ENCODE data around the gene ZBED4. TPM values are rescaled to one million over a fixed set of nuclear protein-coding genes. Genes with fewer than 3 reads are reported as not detected.

The ZBED4 gene
- total RNA-seq, 1 donor from 2014 or later: 36.5 TPM

GRCh38 chr22:49866646-49867045 is 13.0 kb downstream of the ZBED4 start:
- H3K27me3 Mint-ChIP-seq: no peaks in the 10 kb centered on the region
- H3K4me1 Mint-ChIP-seq (ENCODE audit: low read depth): peaks cover 2% of the 10 kb centered on the region
- H3K4me3 Mint-ChIP-seq (ENCODE audit: low read depth): no peak overlapping the region
- H3K36me3 Mint-ChIP-seq (ENCODE audit: insufficient read depth): peaks cover 63% of the 10 kb centered on the region
- H3K9me3 Mint-ChIP-seq (ENCODE audit: low read depth): peaks cover 41% of the 10 kb centered on the region
- no peak overlapping the region for H3K27ac Mint-ChIP-seq
- DNase-seq (ENCODE audit: low spot score, unreplicated experiment): no peak
- TF ChIP-seq, protein P1, sequence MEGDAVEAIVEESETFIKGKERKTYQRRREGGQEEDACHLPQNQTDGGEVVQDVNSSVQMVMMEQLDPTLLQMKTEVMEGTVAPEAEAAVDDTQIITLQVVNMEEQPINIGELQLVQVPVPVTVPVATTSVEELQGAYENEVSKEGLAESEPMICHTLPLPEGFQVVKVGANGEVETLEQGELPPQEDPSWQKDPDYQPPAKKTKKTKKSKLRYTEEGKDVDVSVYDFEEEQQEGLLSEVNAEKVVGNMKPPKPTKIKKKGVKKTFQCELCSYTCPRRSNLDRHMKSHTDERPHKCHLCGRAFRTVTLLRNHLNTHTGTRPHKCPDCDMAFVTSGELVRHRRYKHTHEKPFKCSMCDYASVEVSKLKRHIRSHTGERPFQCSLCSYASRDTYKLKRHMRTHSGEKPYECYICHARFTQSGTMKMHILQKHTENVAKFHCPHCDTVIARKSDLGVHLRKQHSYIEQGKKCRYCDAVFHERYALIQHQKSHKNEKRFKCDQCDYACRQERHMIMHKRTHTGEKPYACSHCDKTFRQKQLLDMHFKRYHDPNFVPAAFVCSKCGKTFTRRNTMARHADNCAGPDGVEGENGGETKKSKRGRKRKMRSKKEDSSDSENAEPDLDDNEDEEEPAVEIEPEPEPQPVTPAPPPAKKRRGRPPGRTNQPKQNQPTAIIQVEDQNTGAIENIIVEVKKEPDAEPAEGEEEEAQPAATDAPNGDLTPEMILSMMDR (IDR thresholded peaks at IDR 0.05; ENCODE audit: unreplicated experiment): no peak

- TF ChIP-seq, protein P1 (IDR thresholded peaks at IDR 0.05; ENCODE audit: unreplicated experiment): no peak
- Mint-ChIP-seq H3K4me3 (ENCODE audit: low read depth) (no peak overlapping the region), H3K9me3 (ENCODE audit: low read depth) (peaks cover 41% of the 10 kb centered on the region), H3K27ac (no peak overlapping the region), H3K36me3 (ENCODE audit: insufficient read depth) (peaks cover 63% of the 10 kb centered on the region), H3K4me1 (ENCODE audit: low read depth) (no peaks in the 10 kb centered on the region), H3K27me3 (no peaks in the 10 kb centered on the region)
- DNase-seq (ENCODE audit: low spot score, unreplicated experiment): no peak
Observed at GRCh38 chr22:49867303-49868265, 13.9 kb downstream of the ZBED4 start.

DNA sequence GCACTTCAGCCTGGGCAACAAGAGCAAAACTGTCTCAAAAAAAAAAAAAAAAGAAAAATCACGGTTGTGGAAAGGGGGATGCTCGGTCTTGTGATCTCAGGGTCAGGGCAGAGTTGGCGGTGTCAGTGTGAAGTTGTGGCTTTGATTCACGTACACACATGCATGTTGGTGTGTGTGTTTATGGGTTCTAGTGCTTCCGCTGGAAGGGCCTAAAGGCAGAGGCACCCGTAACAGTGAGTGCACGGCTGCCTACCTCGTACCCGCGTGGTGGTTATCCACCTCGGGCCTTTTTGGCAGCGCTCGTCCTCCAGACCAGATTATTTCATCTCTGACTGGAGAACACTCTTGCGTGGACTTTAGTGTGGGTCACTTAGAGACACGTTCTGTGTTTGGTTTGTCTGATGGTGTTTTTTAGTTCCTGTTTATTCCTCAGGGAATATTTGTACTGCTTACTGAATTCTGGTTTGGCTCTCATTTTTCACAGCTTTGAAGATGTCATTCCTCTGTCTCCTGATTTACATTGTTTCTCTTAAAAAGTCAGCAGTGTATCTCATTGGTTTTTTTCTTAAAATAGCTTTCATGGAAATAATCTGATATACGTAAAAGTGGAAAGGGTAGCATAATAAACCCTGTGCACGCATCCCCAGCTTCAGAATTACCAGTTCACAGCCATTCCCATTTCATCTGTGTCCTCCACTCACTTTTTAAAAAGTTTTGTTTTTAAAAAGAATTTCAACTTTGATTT is 15.6 kb downstream of the ZBED4 start:
- Mint-ChIP-seq H3K27ac (peak overlapping the region; percentile 42), H3K4me1 (ENCODE audit: low read depth) (no peaks in the 10 kb centered on the region), H3K9me3 (ENCODE audit: low read depth) (peaks cover 44% of the 10 kb centered on the region), H3K4me3 (ENCODE audit: low read depth) (no peak overlapping the region), H3K27me3 (no peaks in the 10 kb centered on the region), H3K36me3 (ENCODE audit: insufficient read depth) (peaks cover 66% of the 10 kb centered on the region)
- DNase-seq (ENCODE audit: low spot score, unreplicated experiment): no peak
- TF ChIP-seq, protein P1 (IDR thresholded peaks at IDR 0.05; ENCODE audit: unreplicated experiment): no peak

DNA sequence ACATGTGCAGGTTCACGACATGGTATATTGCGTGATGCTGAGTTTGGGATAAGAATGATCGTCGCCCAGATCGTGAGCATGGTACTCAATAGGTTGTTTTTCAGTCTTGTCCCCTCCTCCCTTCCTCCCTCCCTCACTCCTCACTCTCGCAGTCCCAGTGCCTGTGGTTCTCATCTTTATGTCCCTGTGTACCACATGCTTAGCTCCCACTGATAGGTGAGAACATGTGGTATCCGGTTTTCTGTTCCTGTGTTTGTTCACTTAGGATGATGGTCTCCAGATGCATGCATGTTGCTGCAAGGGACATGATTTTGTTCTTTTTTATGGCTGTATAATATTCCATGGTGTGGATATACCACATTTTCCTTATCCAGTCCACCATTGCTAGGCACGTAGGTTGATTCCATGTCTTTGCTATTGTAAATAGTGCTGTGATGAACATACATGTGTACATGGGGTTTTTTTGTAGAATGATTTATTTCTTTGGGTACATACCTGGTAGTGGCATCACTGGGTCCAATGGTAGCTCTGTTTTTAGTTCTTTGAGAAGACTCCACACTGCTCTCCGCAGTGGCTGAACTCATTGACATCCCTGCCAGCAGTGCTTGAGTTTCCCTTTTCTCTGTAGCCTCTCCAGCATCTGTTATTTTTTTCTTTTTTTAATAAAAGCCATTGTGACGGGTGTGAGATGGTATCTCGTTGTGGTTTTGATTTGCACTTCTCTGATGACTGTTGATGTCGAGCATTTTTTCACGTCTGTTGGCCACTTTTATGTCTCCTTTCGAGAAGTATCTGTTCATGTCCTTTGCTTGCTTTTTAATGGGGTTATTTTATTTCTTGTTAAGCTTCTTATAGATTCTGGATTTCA is 16.4 kb downstream of the ZBED4 start:
- peaks cover 46% of the 10 kb centered on the region for H3K9me3 Mint-ChIP-seq (ENCODE audit: low read depth)
- no peak for DNase-seq (ENCODE audit: low spot score, unreplicated experiment)
- H3K4me3 Mint-ChIP-seq (ENCODE audit: low read depth): no peak overlapping the region
- H3K27me3 Mint-ChIP-seq: no peaks in the 10 kb centered on the region
- no peaks in the 10 kb centered on the region for H3K4me1 Mint-ChIP-seq (ENCODE audit: low read depth)
- TF ChIP-seq, protein P1 (IDR thresholded peaks at IDR 0.05; ENCODE audit: unreplicated experiment): no peak
- H3K36me3 Mint-ChIP-seq (ENCODE audit: insufficient read depth): peaks cover 66% of the 10 kb centered on the region
- H3K27ac Mint-ChIP-seq: no peak overlapping the region

All from progenitor cell of endocrine pancreas (in vitro differentiated cells).